AG04449 (cell line): ENCODE data around the gene ST3GAL4.
A peak's percentile ranks its signal among the peaks of the same experiment; 100 is the strongest.

Experiments used
- CTCF ChIA-PET: fragments of 350-600 bp; formaldehyde crosslinking; extraction: SDS; loops from one replicate; lab custom pipeline; 2021; ENCODE audit warnings: antibody characterized with exemption; lab: Yijun Ruan, JAX
- POLR2A ChIA-PET: fragments of 400-600, 350-600 bp; formaldehyde crosslinking; extraction: SDS; loops from one replicate; lab custom pipeline; 2020; ENCODE audit warnings: antibody characterized with exemption, inconsistent platforms; lab: Yijun Ruan, JAX
- DNase-seq: peaks from one replicate; pipeline ENCODE4 v3.0.0-alpha.2; 2010; ENCODE audit warnings: low read depth, low spot score
- H3K4me3 ChIP-seq: 2 replicates; pipeline ENCODE4 v1.5.1; 2011; ENCODE audit warnings: low read depth, mild to moderate bottlenecking, control low read depth, low read length
- TF ChIP-seq, protein P1 (sequence below): IDR thresholded peaks from one replicate; pipeline ENCODE4 v1.5.1; 2011; ENCODE audit warnings: mild to moderate bottlenecking, moderate library complexity, low read length, control low read depth, inconsistent platforms; ENCODE audit not compliant: insufficient read depth; ENCODE audit errors: missing control alignments

ST3GAL4 gene

GRCh38 chr11:126340960-126341606 is 14.4 kb upstream of the ST3GAL4 start:
- TF ChIP-seq, protein P1, sequence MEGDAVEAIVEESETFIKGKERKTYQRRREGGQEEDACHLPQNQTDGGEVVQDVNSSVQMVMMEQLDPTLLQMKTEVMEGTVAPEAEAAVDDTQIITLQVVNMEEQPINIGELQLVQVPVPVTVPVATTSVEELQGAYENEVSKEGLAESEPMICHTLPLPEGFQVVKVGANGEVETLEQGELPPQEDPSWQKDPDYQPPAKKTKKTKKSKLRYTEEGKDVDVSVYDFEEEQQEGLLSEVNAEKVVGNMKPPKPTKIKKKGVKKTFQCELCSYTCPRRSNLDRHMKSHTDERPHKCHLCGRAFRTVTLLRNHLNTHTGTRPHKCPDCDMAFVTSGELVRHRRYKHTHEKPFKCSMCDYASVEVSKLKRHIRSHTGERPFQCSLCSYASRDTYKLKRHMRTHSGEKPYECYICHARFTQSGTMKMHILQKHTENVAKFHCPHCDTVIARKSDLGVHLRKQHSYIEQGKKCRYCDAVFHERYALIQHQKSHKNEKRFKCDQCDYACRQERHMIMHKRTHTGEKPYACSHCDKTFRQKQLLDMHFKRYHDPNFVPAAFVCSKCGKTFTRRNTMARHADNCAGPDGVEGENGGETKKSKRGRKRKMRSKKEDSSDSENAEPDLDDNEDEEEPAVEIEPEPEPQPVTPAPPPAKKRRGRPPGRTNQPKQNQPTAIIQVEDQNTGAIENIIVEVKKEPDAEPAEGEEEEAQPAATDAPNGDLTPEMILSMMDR = no peak
- POLR2A ChIA-PET = interaction anchor here (2.0 kb wide), 1 partner anchor 23 kb away, joined by 10 read pairs; no protein-coding TSS in a partner anchor
- CTCF ChIA-PET = interaction anchor here (0.8 to 2.3 kb wide), 2 partner anchors 15 to 31 kb away, joined by 3 to 8 read pairs; no protein-coding TSS in a partner anchor
- no peak overlapping the region for H3K4me3 ChIP-seq
- DNase-seq = no peak

DNA sequence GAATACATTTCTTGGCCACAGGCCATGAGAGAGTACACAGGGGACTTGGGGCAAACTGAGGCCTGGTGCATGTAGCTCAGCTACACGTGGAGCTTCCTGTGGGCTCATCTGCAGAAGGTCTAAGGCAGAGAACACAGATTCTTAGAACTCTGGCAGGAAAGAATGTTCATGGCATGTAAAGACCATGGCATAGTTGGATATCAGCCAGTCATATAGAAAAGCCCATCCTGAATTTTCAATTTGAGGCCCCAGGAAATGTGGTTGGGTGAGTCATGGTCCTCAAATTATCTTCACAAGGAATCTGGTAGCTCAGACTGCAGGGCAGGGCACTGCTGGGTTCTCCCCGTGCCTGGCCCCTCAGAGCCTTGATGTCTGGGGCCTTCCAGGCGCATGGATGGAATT is 13.7 kb upstream of the ST3GAL4 start:
- ChIA-PET CTCF (interaction anchor here (0.8 kb wide), 2 partner anchors 14 to 71 kb away, joined by 3 read pairs; no protein-coding TSS in a partner anchor), POLR2A (interaction anchor here (0.6 to 2.0 kb wide), 3 partner anchors 12 to 23 kb away, joined by 3 to 10 read pairs (median 4); partner anchors contain the start of gene ST3GAL4)
- TF ChIP-seq, protein P1 = no peak
- peak; percentile 77 for DNase-seq
- no peak overlapping the region for H3K4me3 ChIP-seq

GRCh38 chr11:126343051-126343450 is 12.4 kb upstream of the ST3GAL4 start:
- no peak overlapping the region for H3K4me3 ChIP-seq
- TF ChIP-seq, protein P1 = no peak
- ChIA-PET CTCF (interaction anchor here (0.9 to 1.1 kb wide), 2 partner anchors 11 to 32 kb away, joined by 3 to 4 read pairs; no protein-coding TSS in a partner anchor), POLR2A (interaction anchor here (2.0 kb wide), 1 partner anchor 25 kb away, joined by 10 read pairs; no protein-coding TSS in a partner anchor)
- no peak for DNase-seq

- no peak overlapping the region for H3K4me3 ChIP-seq
- DNase-seq = no peak
- ChIA-PET POLR2A (no interaction called here), CTCF (interaction anchor here (1.1 kb wide), 1 partner anchor 33 kb away, joined by 3 read pairs; no protein-coding TSS in a partner anchor)
- TF ChIP-seq, protein P1 = no peak
Measured at GRCh38 chr11:126344141-126345080, 11.1 kb upstream of the ST3GAL4 start.

GRCh38 chr11:126345283-126345682 is 10.2 kb upstream of the ST3GAL4 start:
- POLR2A ChIA-PET = no interaction called here
- no peak overlapping the region for H3K4me3 ChIP-seq
- no peak for DNase-seq
- TF ChIP-seq, protein P1 = no peak
- CTCF ChIA-PET = interaction anchor here (1.0 kb wide), 1 partner anchor 34 kb away, joined by 3 read pairs; no protein-coding TSS in a partner anchor
